ENCODE measurements around the gene SYT2.

DNA sequence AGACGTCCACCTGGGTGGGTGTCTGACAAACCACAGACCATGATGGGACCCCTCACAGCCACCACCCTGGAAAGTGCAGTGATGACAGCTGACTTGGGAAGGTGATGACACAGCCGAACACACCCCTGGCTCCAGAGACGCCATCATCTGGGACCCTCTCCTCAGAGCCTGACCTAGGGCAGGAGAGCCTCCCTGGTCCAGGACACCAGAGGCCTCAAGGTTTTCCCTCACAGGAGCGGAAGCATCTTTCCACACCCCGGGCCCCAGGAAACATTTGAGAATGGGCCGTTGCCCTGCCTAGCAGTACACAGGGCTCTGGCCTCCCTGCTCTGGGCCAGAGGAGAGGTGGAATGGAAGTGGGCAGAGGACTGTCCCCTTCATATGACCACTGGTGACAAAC lies 79.7 kb downstream of the SYT2 start:
- TF ChIP-seq, protein P1, sequence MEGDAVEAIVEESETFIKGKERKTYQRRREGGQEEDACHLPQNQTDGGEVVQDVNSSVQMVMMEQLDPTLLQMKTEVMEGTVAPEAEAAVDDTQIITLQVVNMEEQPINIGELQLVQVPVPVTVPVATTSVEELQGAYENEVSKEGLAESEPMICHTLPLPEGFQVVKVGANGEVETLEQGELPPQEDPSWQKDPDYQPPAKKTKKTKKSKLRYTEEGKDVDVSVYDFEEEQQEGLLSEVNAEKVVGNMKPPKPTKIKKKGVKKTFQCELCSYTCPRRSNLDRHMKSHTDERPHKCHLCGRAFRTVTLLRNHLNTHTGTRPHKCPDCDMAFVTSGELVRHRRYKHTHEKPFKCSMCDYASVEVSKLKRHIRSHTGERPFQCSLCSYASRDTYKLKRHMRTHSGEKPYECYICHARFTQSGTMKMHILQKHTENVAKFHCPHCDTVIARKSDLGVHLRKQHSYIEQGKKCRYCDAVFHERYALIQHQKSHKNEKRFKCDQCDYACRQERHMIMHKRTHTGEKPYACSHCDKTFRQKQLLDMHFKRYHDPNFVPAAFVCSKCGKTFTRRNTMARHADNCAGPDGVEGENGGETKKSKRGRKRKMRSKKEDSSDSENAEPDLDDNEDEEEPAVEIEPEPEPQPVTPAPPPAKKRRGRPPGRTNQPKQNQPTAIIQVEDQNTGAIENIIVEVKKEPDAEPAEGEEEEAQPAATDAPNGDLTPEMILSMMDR (IDR thresholded peaks at IDR 0.05), result no peak
- no peak for TF ChIP-seq ESRRA (CRISPR knock-in tag; IDR thresholded peaks at IDR 0.05; ENCODE audit: borderline replicate concordance)
- no peak for TF ChIP-seq SOX15 (CRISPR knock-in tag; IDR thresholded peaks at IDR 0.05)
- no peak for TF ChIP-seq HMGA2 (CRISPR knock-in tag; IDR thresholded peaks at IDR 0.05)
- no peak for TF ChIP-seq MXD4 (CRISPR knock-in tag; IDR thresholded peaks at IDR 0.05; ENCODE audit: borderline replicate concordance)
- TF ChIP-seq, protein P2, sequence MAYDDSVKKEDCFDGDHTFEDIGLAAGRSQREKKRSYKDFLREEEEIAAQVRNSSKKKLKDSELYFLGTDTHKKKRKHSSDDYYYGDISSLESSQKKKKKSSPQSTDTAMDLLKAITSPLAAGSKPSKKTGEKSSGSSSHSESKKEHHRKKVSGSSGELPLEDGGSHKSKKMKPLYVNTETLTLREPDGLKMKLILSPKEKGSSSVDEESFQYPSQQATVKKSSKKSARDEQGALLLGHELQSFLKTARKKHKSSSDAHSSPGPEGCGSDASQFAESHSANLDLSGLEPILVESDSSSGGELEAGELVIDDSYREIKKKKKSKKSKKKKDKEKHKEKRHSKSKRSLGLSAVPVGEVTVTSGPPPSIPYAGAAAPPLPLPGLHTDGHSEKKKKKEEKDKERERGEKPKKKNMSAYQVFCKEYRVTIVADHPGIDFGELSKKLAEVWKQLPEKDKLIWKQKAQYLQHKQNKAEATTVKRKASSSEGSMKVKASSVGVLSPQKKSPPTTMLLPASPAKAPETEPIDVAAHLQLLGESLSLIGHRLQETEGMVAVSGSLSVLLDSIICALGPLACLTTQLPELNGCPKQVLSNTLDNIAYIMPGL (CRISPR knock-in tag; IDR thresholded peaks at IDR 0.05), result no peak
- TF ChIP-seq, protein P3, sequence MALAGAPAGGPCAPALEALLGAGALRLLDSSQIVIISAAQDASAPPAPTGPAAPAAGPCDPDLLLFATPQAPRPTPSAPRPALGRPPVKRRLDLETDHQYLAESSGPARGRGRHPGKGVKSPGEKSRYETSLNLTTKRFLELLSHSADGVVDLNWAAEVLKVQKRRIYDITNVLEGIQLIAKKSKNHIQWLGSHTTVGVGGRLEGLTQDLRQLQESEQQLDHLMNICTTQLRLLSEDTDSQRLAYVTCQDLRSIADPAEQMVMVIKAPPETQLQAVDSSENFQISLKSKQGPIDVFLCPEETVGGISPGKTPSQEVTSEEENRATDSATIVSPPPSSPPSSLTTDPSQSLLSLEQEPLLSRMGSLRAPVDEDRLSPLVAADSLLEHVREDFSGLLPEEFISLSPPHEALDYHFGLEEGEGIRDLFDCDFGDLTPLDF (CRISPR knock-in tag; IDR thresholded peaks at IDR 0.05), result no peak
- TF ChIP-seq, protein P4, sequence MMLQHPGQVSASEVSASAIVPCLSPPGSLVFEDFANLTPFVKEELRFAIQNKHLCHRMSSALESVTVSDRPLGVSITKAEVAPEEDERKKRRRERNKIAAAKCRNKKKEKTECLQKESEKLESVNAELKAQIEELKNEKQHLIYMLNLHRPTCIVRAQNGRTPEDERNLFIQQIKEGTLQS (CRISPR knock-in tag; conservative IDR thresholded peaks at IDR 0.05), result no peak

Data from WTC11 (cell line).